ENCODE measurements around the gene BSND.

BSND gene

GRCh38 chr1:55045430-55045829, 46.7 kb downstream of the BSND start:
- no peak for DNase-seq (ENCODE audit: low read depth, low spot score)

- DNase-seq (ENCODE audit: low read depth, low spot score) = no peak
Observed at GRCh38 chr1:55046871-55047270, 48.1 kb downstream of the BSND start.

GRCh38 chr1:55047611-55048010, 48.9 kb downstream of the BSND start:
- DNase-seq (ENCODE audit: low read depth, low spot score) = no peak

- no peak for DNase-seq (ENCODE audit: low read depth, low spot score)
Observed at GRCh38 chr1:55048453-55049270, 49.9 kb downstream of the BSND start.

- no peak for DNase-seq (ENCODE audit: low read depth, low spot score)
Observed at GRCh38 chr1:55049271-55049913, 50.7 kb downstream of the BSND start.

GRCh38 chr1:55049914-55050278, 51.2 kb downstream of the BSND start:
- DNase-seq (ENCODE audit: low read depth, low spot score) = no peak

GRCh38 chr1:55050283-55050682, 51.5 kb downstream of the BSND start:
- DNase-seq (ENCODE audit: low read depth, low spot score) = no peak

GRCh38 chr1:55051169-55051568, 52.4 kb downstream of the BSND start:
- DNase-seq (ENCODE audit: low read depth, low spot score) = no peak

GRCh38 chr1:55051621-55052020, 52.9 kb downstream of the BSND start:
- no peak for DNase-seq (ENCODE audit: low read depth, low spot score)

GRCh38 chr1:55052221-55053142, 53.7 kb downstream of the BSND start:
- no peak for DNase-seq (ENCODE audit: low read depth, low spot score)

- no peak for DNase-seq (ENCODE audit: low read depth, low spot score)
Observed at GRCh38 chr1:55053265-55053954, 54.7 kb downstream of the BSND start.

GRCh38 chr1:55054396-55054795, 55.7 kb downstream of the BSND start:
- DNase-seq (ENCODE audit: low read depth, low spot score) = no peak

GRCh38 chr1:55055084-55055882, 56.5 kb downstream of the BSND start:
- no peak for DNase-seq (ENCODE audit: low read depth, low spot score)

GRCh38 chr1:55055951-55056631, 57.4 kb downstream of the BSND start:
- DNase-seq (ENCODE audit: low read depth, low spot score) = no peak

GRCh38 chr1:55056632-55056992, 57.9 kb downstream of the BSND start:
- DNase-seq (ENCODE audit: low read depth, low spot score) = no peak

- no peak for DNase-seq (ENCODE audit: low read depth, low spot score)
Observed at GRCh38 chr1:55057270-55057955, 58.7 kb downstream of the BSND start.

- DNase-seq (ENCODE audit: low read depth, low spot score) = no peak
Observed at GRCh38 chr1:55057956-55058298, 59.2 kb downstream of the BSND start.

GRCh38 chr1:55059302-55060132, 60.8 kb downstream of the BSND start:
- no peak for DNase-seq (ENCODE audit: low read depth, low spot score)

All from iPS DF 19.7 (cell line).